Mesenchymal stem cell (in vitro differentiated cells and primary cell): ENCODE results near the gene SUCO.
A peak's percentile ranks its signal among the peaks of the same experiment; 100 is the strongest.

ENCODE experiments used
- DNase-seq: peaks from one replicate; pipeline ENCODE4 v3.0.0-alpha.2; 2013
- H2AFZ ChIP-seq: one replicate; pipeline ENCODE4 v1.6.1; 2013; ENCODE audit warnings: low read depth, mild to moderate bottlenecking, control low read depth, inconsistent platforms, low read length, moderate library complexity
- H2AK5ac ChIP-seq: 2 replicates; pipeline ENCODE4 v1.6.1; 2013; ENCODE audit warnings: low read length, moderate library complexity, mild to moderate bottlenecking, inconsistent platforms; ENCODE audit not compliant: severe bottlenecking
- H2BK120ac ChIP-seq: one replicate; pipeline ENCODE4 v1.6.1; 2013; ENCODE audit warnings: low read depth, mild to moderate bottlenecking, inconsistent platforms, low read length, moderate library complexity
- H2BK12ac ChIP-seq, 2 experiments: one replicate each; pipeline ENCODE4 v1.6.1; 2013; ENCODE audit warnings: inconsistent platforms in 2 of 2, low read length in 2 of 2, mild to moderate bottlenecking in 2 of 2, moderate library complexity in 2 of 2, control low read depth in 1 of 2
- H2BK15ac ChIP-seq: one replicate; pipeline ENCODE4 v1.6.1; 2013; ENCODE audit warnings: mild to moderate bottlenecking, low read depth, inconsistent platforms; ENCODE audit not compliant: poor library complexity, severe bottlenecking
- H2BK5ac ChIP-seq: 2 replicates; pipeline ENCODE4 v1.6.1; 2013; ENCODE audit warnings: low read depth, mild to moderate bottlenecking, low read length, control low read depth, inconsistent platforms; ENCODE audit not compliant: poor library complexity, severe bottlenecking
- H3K14ac ChIP-seq, 2 experiments: one replicate each; pipeline ENCODE4 v1.6.1; 2013; ENCODE audit warnings: inconsistent platforms in 2 of 2, low read length in 2 of 2, control low read depth in 1 of 2, mild to moderate bottlenecking in 1 of 2, moderate library complexity in 1 of 2
- H3K18ac ChIP-seq, 2 experiments: one replicate each; pipeline ENCODE4 v1.6.1; 2013; ENCODE audit warnings: inconsistent platforms in 2 of 2, low read length in 2 of 2, control low read depth in 1 of 2, low read depth in 1 of 2, mild to moderate bottlenecking in 1 of 2
- H3K23ac ChIP-seq, 2 experiments: one replicate each; pipeline ENCODE4 v1.6.1; 2013; ENCODE audit warnings: inconsistent platforms in 2 of 2, low read length in 2 of 2, mild to moderate bottlenecking in 2 of 2, moderate library complexity in 2 of 2, control low read depth in 1 of 2
- H3K27ac ChIP-seq: 2 replicates; pipeline ENCODE4 v1.5.1; 2013; ENCODE audit warnings: mild to moderate bottlenecking, moderate library complexity, low read length, control low read depth, inconsistent platforms; ENCODE audit not compliant: poor library complexity, severe bottlenecking
- H3K27me3 ChIP-seq, 2 experiments: 2 replicates each; pipeline versions ENCODE4 v1.6.1 to v1.7.0; 2013; ENCODE audit warnings: low read length in 2 of 2, mild to moderate bottlenecking in 2 of 2, moderate library complexity in 2 of 2, control low read depth in 1 of 2, inconsistent platforms in 1 of 2; ENCODE audit not compliant: control insufficient read depth in 1 of 2, insufficient read depth in 1 of 2
- H3K36me3 ChIP-seq, 2 experiments: 2 replicates each; pipeline versions ENCODE4 v1.6.1 to v1.7.0; 2013; ENCODE audit warnings: low read length in 2 of 2, control low read depth in 1 of 2, inconsistent platforms in 1 of 2, low read depth in 1 of 2, mild to moderate bottlenecking in 1 of 2; ENCODE audit not compliant: insufficient read depth in 2 of 2, control insufficient read depth in 1 of 2
- H3K4ac ChIP-seq, 2 experiments: one replicate each; pipeline ENCODE4 v1.6.1; 2013; ENCODE audit warnings: inconsistent platforms in 2 of 2, low read length in 2 of 2, mild to moderate bottlenecking in 2 of 2, moderate library complexity in 2 of 2, control low read depth in 1 of 2, low read depth in 1 of 2
- H3K4me1 ChIP-seq: 2 replicates; pipeline ENCODE4 v1.6.1; 2013; ENCODE audit warnings: low read depth, low read length, control low read depth; ENCODE audit not compliant: control insufficient read depth, insufficient read depth
- H3K4me2 ChIP-seq: 2 replicates; pipeline ENCODE4 v1.6.1; 2013; ENCODE audit warnings: low read length, mild to moderate bottlenecking, inconsistent platforms; ENCODE audit not compliant: poor library complexity, severe bottlenecking
- H3K4me3 ChIP-seq, 2 experiments: 2 replicates each; pipeline versions ENCODE4 v1.5.1 to v1.7.0; 2013; ENCODE audit warnings: low read length in 2 of 2, mild to moderate bottlenecking in 2 of 2, control low read depth in 1 of 2, low read depth in 1 of 2; ENCODE audit not compliant: insufficient read depth in 1 of 2
- H3K79me1 ChIP-seq: replicated peaks from 2 replicates; pipeline ENCODE4 v1.6.1; 2013; ENCODE audit warnings: mild to moderate bottlenecking, control low read depth, low read length, inconsistent platforms; ENCODE audit not compliant: poor library complexity, severe bottlenecking
- H3K9ac ChIP-seq: 2 replicates; pipeline ENCODE4 v1.7.0; 2013; ENCODE audit warnings: mild to moderate bottlenecking, low read length, moderate library complexity
- H3K9me3 ChIP-seq: 2 replicates; pipeline ENCODE4 v1.7.0; 2013; ENCODE audit warnings: mild to moderate bottlenecking, low read length; ENCODE audit not compliant: control insufficient read depth
- H4K8ac ChIP-seq: one replicate; pipeline ENCODE4 v1.6.1; 2013; ENCODE audit warnings: inconsistent platforms, mild to moderate bottlenecking, low read length, moderate library complexity
- H4K91ac ChIP-seq: one replicate; pipeline ENCODE4 v1.6.1; 2013; ENCODE audit warnings: mild to moderate bottlenecking, low read length, inconsistent platforms
- WGBS: methylation state at CpG from one replicate; pipeline ENCODE4 v1.1.7; 2013; ENCODE audit warnings: mixed read lengths; 5-methylcytosine and 5-hydroxymethylcytosine counted together

SUCO gene

GRCh38 chr1:172532183-172532699 is 709 bp upstream of the SUCO start:
- Histone ChIP-seq H3K9me3 (no peaks in the 10 kb centered on the region), H3K79me1 (no peaks in the 10 kb centered on the region), H3K4ac (peak overlapping the region in 1 of 2 experiments; percentile 34), H4K8ac (peak overlapping the region; percentile 82), H2AK5ac (no peak overlapping the region), H3K23ac (no peak overlapping the region), H4K91ac (peak overlapping the region; percentile 62), H3K14ac (peak overlapping the region in 1 of 2 experiments; percentile 14), H2BK5ac (peak overlapping the region; percentile 68), H3K36me3 (no peaks in the 10 kb centered on the region), H3K4me3 (peak overlapping the region; percentile 68 to 98), H2BK12ac (no peak overlapping the region), H3K27me3 (no peaks in the 10 kb centered on the region), H3K9ac (peak overlapping the region; percentile 91), H3K4me1 (no peaks in the 10 kb centered on the region), H3K4me2 (peak overlapping the region; percentile 79), H3K18ac (peak overlapping the region; percentile 82 to 88), H2AFZ (peak overlapping the region; percentile 76), H3K27ac (peak overlapping the region; percentile 96), H2BK120ac (peak overlapping the region; percentile 62), H2BK15ac (no peak overlapping the region)
- DNase-seq = peak; percentile 99
- under 1% methylated on average over 18 of the region's 18 CpGs for WGBS

DNA sequence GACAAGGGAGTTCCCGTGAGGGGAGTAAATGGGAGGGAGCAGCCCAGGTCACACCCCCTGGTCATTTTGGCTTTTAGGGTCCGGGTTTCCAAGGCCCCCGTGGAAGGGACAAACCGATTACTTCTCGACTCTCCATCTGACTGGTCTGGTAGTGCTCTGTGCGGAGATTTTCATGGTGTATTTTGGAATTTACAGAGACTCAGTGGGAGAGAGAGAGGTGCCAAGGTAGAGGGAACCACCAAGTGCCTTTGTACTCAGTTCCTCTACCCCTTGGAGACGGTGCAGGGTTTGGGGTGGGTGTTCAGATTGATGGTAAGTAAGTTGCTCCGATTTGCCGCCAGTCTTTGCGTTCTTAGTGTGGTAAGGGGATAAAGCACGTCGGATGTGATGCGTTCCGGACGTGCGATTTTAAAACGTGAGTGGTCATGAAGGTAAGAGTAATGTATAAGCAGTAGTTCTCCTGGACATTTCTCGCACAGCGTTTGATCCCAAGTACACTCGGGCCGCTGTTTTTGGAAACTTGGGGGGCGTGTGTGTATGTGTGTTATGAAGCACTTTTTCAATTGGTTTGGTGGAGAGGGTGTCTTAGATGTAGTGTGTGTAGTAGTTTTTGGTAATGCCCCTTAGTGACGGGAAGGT is 682 bp downstream of the SUCO start:
- no peak overlapping the region for H2BK120ac ChIP-seq
- peak; percentile 47 for DNase-seq
- peak overlapping the region; percentile 88 for H3K27ac ChIP-seq
- no peaks in the 10 kb centered on the region for H3K4me1 ChIP-seq
- H4K8ac ChIP-seq = no peak overlapping the region
- H3K4me2 ChIP-seq = peak overlapping the region; percentile 78
- H3K4me3 ChIP-seq = peak overlapping the region; percentile 72 to 98
- H3K4ac ChIP-seq = peak overlapping the region in 1 of 2 experiments; percentile 19
- no peaks in the 10 kb centered on the region for H3K36me3 ChIP-seq
- H2BK15ac ChIP-seq = peak overlapping the region; percentile 99
- peak overlapping the region; percentile 21 for H2BK5ac ChIP-seq
- WGBS = under 1% methylated on average over 23 of the region's 23 CpGs
- peak overlapping the region in 1 of 2 experiments; percentile 92 for H3K18ac ChIP-seq
- H3K14ac ChIP-seq = peak overlapping the region in 1 of 2 experiments; percentile 85
- peak overlapping the region; percentile 97 for H3K9ac ChIP-seq
- H3K9me3 ChIP-seq = no peaks in the 10 kb centered on the region
- H4K91ac ChIP-seq = peak overlapping the region; percentile 67
- peak overlapping the region in 1 of 2 experiments; percentile 48 for H3K23ac ChIP-seq
- H2AK5ac ChIP-seq = no peak overlapping the region
- peak overlapping the region; percentile 9 to 39 for H2BK12ac ChIP-seq
- H3K27me3 ChIP-seq = no peaks in the 10 kb centered on the region
- H2AFZ ChIP-seq = peak overlapping the region; percentile 43
- H3K79me1 ChIP-seq = no peaks in the 10 kb centered on the region

- H2BK15ac ChIP-seq = no peak overlapping the region
- H2BK5ac ChIP-seq = no peak overlapping the region
- no peak overlapping the region for H3K14ac ChIP-seq
- no peak overlapping the region for H3K9ac ChIP-seq
- no peak overlapping the region for H3K18ac ChIP-seq
- no peak overlapping the region for H2BK12ac ChIP-seq
- no peak overlapping the region for H3K27ac ChIP-seq
- no peak overlapping the region for H3K4me2 ChIP-seq
- no peak overlapping the region for H4K91ac ChIP-seq
- H4K8ac ChIP-seq = no peak overlapping the region
- no peaks in the 10 kb centered on the region for H3K36me3 ChIP-seq
- H3K23ac ChIP-seq = no peak overlapping the region
- no peaks in the 10 kb centered on the region for H3K9me3 ChIP-seq
- 98% methylated on average over 3 of the region's 3 CpGs for WGBS
- DNase-seq = no peak
- no peak overlapping the region for H3K4me3 ChIP-seq
- no peaks in the 10 kb centered on the region for H3K27me3 ChIP-seq
- no peaks in the 10 kb centered on the region for H3K4me1 ChIP-seq
- no peak overlapping the region for H2BK120ac ChIP-seq
- no peak overlapping the region for H2AK5ac ChIP-seq
- no peak overlapping the region for H3K4ac ChIP-seq
- no peak overlapping the region for H2AFZ ChIP-seq
- no peaks in the 10 kb centered on the region for H3K79me1 ChIP-seq
Observed at GRCh38 chr1:172536256-172536655, 3.3 kb downstream of the SUCO start.

- Histone ChIP-seq H2BK5ac (no peak overlapping the region), H2BK15ac (no peak overlapping the region), H2BK12ac (no peak overlapping the region), H3K18ac (no peak overlapping the region), H3K4me2 (no peak overlapping the region), H3K27ac (no peak overlapping the region), H3K27me3 (no peaks in the 10 kb centered on the region), H2AK5ac (no peak overlapping the region), H3K4me1 (peaks cover 1% of the 10 kb centered on the region), H2BK120ac (no peak overlapping the region), H3K4ac (no peak overlapping the region), H3K79me1 (no peaks in the 10 kb centered on the region), H3K23ac (no peak overlapping the region), H4K8ac (no peak overlapping the region), H3K14ac (no peak overlapping the region), H2AFZ (no peak overlapping the region), H3K4me3 (no peak overlapping the region), H3K36me3 (no peaks in the 10 kb centered on the region), H3K9ac (no peak overlapping the region), H4K91ac (no peak overlapping the region), H3K9me3 (no peaks in the 10 kb centered on the region)
- no peak for DNase-seq
- WGBS = 100% methylated on average over 1 of the region's 2 CpGs
Observed at GRCh38 chr1:172537366-172537765, 4.4 kb downstream of the SUCO start.
